ENCODE results near the gene SLC31A2. TPM values are rescaled to one million over a fixed set of nuclear protein-coding genes. Genes with fewer than 3 reads are reported as not detected.

Gene SLC31A2
- total RNA-seq, 1 donor from 2014 or later: 1.1 TPM

- Mint-ChIP-seq H3K4me3 (no peak overlapping the region), H3K27ac (no peak overlapping the region), H3K36me3 (ENCODE audit: low read depth) (peaks cover 86% of the 10 kb centered on the region), H3K9me3 (no peaks in the 10 kb centered on the region), H3K27me3 (no peaks in the 10 kb centered on the region), H3K4me1 (no peaks in the 10 kb centered on the region)
- ATAC-seq (ENCODE audit: low read depth) (no peak), DNase-seq (no peak)
- intact Hi-C loops (cut with micrococcal nuclease): no loop called here
- ChIA-PET CTCF (no interaction called here), POLR2A (no interaction called here)
- TF ChIP-seq, protein P1, sequence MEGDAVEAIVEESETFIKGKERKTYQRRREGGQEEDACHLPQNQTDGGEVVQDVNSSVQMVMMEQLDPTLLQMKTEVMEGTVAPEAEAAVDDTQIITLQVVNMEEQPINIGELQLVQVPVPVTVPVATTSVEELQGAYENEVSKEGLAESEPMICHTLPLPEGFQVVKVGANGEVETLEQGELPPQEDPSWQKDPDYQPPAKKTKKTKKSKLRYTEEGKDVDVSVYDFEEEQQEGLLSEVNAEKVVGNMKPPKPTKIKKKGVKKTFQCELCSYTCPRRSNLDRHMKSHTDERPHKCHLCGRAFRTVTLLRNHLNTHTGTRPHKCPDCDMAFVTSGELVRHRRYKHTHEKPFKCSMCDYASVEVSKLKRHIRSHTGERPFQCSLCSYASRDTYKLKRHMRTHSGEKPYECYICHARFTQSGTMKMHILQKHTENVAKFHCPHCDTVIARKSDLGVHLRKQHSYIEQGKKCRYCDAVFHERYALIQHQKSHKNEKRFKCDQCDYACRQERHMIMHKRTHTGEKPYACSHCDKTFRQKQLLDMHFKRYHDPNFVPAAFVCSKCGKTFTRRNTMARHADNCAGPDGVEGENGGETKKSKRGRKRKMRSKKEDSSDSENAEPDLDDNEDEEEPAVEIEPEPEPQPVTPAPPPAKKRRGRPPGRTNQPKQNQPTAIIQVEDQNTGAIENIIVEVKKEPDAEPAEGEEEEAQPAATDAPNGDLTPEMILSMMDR (IDR thresholded peaks at IDR 0.05): no peak
These were observed 37.3 kb downstream of the SLC31A2 start for GRCh38 chr9:113187929-113188595.

DNA sequence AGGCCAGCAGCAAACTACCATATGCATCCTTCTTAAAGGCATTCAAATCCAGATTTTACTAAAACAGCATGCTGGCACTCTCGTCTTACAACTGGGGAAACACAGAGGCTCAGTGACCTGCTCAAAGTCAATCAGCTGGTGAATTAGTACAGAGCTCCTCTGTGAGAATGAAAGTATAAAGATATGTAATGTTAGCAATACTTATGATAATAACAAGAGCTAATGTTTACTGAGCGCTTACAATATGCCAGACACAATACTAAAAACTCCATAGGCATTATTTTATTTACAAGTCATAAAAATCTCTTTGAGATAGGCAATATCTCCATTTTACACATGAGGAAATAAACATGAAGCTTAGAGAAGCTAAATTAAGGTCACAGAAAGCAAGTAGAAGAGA, 41.6 kb downstream of the SLC31A2 start:
- TF ChIP-seq, protein P1 (IDR thresholded peaks at IDR 0.05): no peak
- H3K27ac Mint-ChIP-seq: no peak overlapping the region
- no peaks in the 10 kb centered on the region for H3K9me3 Mint-ChIP-seq
- no peaks in the 10 kb centered on the region for H3K27me3 Mint-ChIP-seq
- intact Hi-C loops (cut with micrococcal nuclease): no loop called here
- ChIA-PET CTCF (no interaction called here), POLR2A (no interaction called here)
- H3K36me3 Mint-ChIP-seq (ENCODE audit: low read depth): peaks cover 74% of the 10 kb centered on the region
- no peak overlapping the region for H3K4me3 Mint-ChIP-seq
- no peak for DNase-seq
- no peaks in the 10 kb centered on the region for H3K4me1 Mint-ChIP-seq
- no peak for ATAC-seq (ENCODE audit: low read depth)

DNA sequence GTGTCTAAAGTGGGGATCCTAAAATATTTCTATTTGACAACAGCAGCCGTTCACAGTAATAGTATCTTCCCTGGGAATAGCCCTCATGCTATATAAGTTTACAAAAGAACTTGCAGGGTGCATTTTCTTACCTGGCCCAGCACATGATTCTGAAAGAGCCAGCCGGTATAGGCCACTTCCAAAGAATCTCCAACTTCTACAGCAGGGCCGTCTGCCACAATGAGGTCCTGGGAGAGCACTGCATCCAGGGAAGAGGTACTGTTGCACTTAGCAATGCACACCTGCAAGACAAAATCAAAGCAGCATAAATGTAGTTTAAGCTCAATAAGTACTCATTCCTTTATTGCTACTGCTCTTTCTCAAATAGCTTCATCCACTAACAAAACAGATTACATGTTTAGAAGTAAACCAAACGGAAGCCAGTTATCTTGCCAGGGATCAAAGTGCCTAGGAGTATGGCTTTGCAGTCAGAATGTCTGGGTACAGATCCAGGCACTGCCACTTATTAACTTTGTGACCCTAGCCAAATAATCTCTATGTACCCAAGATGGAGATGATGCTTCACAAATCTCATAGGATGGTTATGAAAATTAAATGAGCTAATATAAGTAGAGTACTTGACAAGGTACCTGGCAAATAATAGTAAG, 49.0 kb downstream of the SLC31A2 start:
- Mint-ChIP-seq H3K27me3 (no peaks in the 10 kb centered on the region), H3K4me3 (no peak overlapping the region), H3K4me1 (no peaks in the 10 kb centered on the region), H3K36me3 (ENCODE audit: low read depth) (peaks cover 86% of the 10 kb centered on the region), H3K27ac (no peak overlapping the region), H3K9me3 (no peaks in the 10 kb centered on the region)
- ChIA-PET POLR2A (no interaction called here), CTCF (no interaction called here)
- no peak for DNase-seq
- TF ChIP-seq, protein P1 (IDR thresholded peaks at IDR 0.05): no peak
- ATAC-seq (ENCODE audit: low read depth): no peak
- intact Hi-C loops (cut with micrococcal nuclease): no loop called here

GRCh38 chr9:113205432-113205831, 54.6 kb downstream of the SLC31A2 start:
- Mint-ChIP-seq H3K27ac (no peak overlapping the region), H3K4me1 (peaks cover 5% of the 10 kb centered on the region), H3K36me3 (ENCODE audit: low read depth) (peaks cover 86% of the 10 kb centered on the region), H3K27me3 (no peaks in the 10 kb centered on the region), H3K9me3 (no peaks in the 10 kb centered on the region), H3K4me3 (no peak overlapping the region)
- intact Hi-C loops (cut with micrococcal nuclease): no loop called here
- ATAC-seq (ENCODE audit: low read depth): no peak
- no peak for DNase-seq
- ChIA-PET CTCF (no interaction called here), POLR2A (no interaction called here)
- TF ChIP-seq, protein P1 (IDR thresholded peaks at IDR 0.05): no peak

- TF ChIP-seq, protein P1 (IDR thresholded peaks at IDR 0.05): no peak
- Mint-ChIP-seq H3K4me3 (no peak overlapping the region), H3K4me1 (peaks cover 5% of the 10 kb centered on the region), H3K27ac (no peak overlapping the region), H3K9me3 (no peaks in the 10 kb centered on the region), H3K27me3 (no peaks in the 10 kb centered on the region), H3K36me3 (ENCODE audit: low read depth) (peaks cover 87% of the 10 kb centered on the region)
- intact Hi-C loops (cut with micrococcal nuclease): no loop called here
- POLR2A ChIA-PET: no interaction called here
- ATAC-seq (ENCODE audit: low read depth) (no peak), DNase-seq (no peak)
- CTCF ChIA-PET: interaction anchor here (1.0 kb wide), 1 partner anchor 13 kb away, joined by 3 read pairs; no protein-coding TSS in a partner anchor
These were observed 55.1 kb downstream of the SLC31A2 start for GRCh38 chr9:113205861-113206260.

All from activated B cell treated with CpG ODN at 0.5 μM for 24 hours (primary cell).